Measurements from ENCODE around the gene ASPG.

DNA sequence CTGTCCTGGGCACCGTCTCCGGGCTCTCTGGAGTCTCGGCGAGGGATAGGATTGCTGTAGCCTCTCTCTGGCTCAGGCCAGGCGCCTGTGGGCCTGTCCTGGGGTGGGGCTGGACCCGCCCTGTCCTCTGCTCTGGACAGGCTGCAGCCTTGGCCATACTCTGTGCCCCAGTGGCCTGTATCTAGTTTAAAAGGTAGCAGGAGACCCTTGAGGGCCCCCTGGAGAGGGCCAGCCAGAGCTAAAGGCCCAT lies 54.6 kb downstream of the ASPG start:
- TF ChIP-seq CTCF (IDR thresholded peaks at IDR 0.05; ENCODE audit: low read depth, low read length, poor library complexity, severe bottlenecking), result no peak
- TF ChIP-seq EZH2phosphoT487 (IDR thresholded peaks at IDR 0.05; ENCODE audit: borderline replicate concordance, low read length), result no peak

All from DOHH2 (cell line).